K562 (cell line): ENCODE measurements around the gene NOP14. TPM values are rescaled to one million over a fixed set of nuclear protein-coding genes. Genes with fewer than 3 reads are reported as not detected.

Source experiments
- ATAC-seq: fragments of 200-7000 bp; cut with Tn5 transposase; 3 replicates; pipeline ENCODE4 v1.9.1; 2020; ENCODE audit warnings: moderate library complexity
- BruUV-seq: library from RNA; stranded (reverse); fragments of 400-500 nt; replicated peaks from 2 replicates; lab custom pipeline; 2021; lab: Mats Ljungman, UMichigan
- CTCF ChIA-PET: fragments of 300-600 bp; formaldehyde crosslinking; extraction: SDS; loops from one replicate; lab custom pipeline; 2021; ENCODE audit warnings: low intra/inter-chr PET ratio; lab: Yijun Ruan, JAX
- POLR2A ChIA-PET: fragments of 300-600, 350-650 bp; sonication (Branson Sonifier 250); formaldehyde crosslinking; extraction: SDS; loops from one replicate; lab custom pipeline; 2021; ENCODE audit warnings: antibody characterized with exemption, inconsistent platforms; lab: Yijun Ruan, JAX
- DNase-seq, 4 experiments: peaks; one replicate each; pipeline versions ENCODE4 v3.0.0 to v3.0.0-alpha.2; 2011 to 2018; ENCODE audit warnings: low spot score in 3 of 4, mixed read lengths in 3 of 4; ENCODE audit errors: extremely low read depth in 1 of 4
- FAIRE-seq: peaks from 2 replicates; lab custom pipeline; 2011; peaks lifted over from hg19 to GRCh38; lab: Jason Lieb, UNC
- H2AFZ ChIP-seq: 2 replicates; pipeline ENCODE4 v1.6.0; 2011; ENCODE audit warnings: low read depth, low read length, control low read depth, inconsistent platforms
- H3K27ac ChIP-seq: fragments of 200-600 bp; 3 replicates; pipeline ENCODE4 v1.8.0; 2011; ENCODE audit warnings: low read depth, mild to moderate bottlenecking, control low read depth, inconsistent platforms, low read length, moderate library complexity, mixed read lengths; ENCODE audit errors: extremely low read depth
- H3K27me3 ChIP-seq, 2 experiments: fragments of 300-600 bp in 1 of 2; 2 replicates in 1 of 2; 3 replicates in 1 of 2; pipeline versions ENCODE4 v1.6.0 to v1.8.0; 2011; ENCODE audit warnings: inconsistent platforms in 2 of 2, low read length in 2 of 2, mild to moderate bottlenecking in 1 of 2, mixed read lengths in 1 of 2, moderate library complexity in 1 of 2; ENCODE audit not compliant: control insufficient read depth in 2 of 2, insufficient read depth in 2 of 2
- H3K36me3 ChIP-seq: fragments of 300-600 bp; 3 replicates; pipeline ENCODE4 v1.8.0; 2011; ENCODE audit warnings: mild to moderate bottlenecking, low read length, inconsistent platforms; ENCODE audit not compliant: control insufficient read depth, insufficient read depth
- H3K4me1 ChIP-seq, 2 experiments: fragments of 200-600 bp in 1 of 2; replicated peaks in 1 of 2; 2 replicates in 1 of 2; 3 replicates in 1 of 2; pipeline versions ENCODE4 v1.5.1 to v1.8.0; 2011; ENCODE audit warnings: inconsistent platforms in 2 of 2, low read length in 2 of 2, mild to moderate bottlenecking in 1 of 2, mixed read lengths in 1 of 2, moderate library complexity in 1 of 2; ENCODE audit not compliant: control insufficient read depth in 2 of 2, insufficient read depth in 2 of 2
- H3K4me2 ChIP-seq: 2 replicates; pipeline ENCODE4 v1.6.1; 2011; ENCODE audit warnings: low read length, control low read depth, inconsistent platforms, mixed read lengths; ENCODE audit not compliant: insufficient read depth
- H3K4me3 ChIP-seq: fragments of 200-600 bp; sonication (generic), shearing (Covaris generic); 2 replicates; pipeline ENCODE4 v1.5.1; 2016; ENCODE audit warnings: control low read depth, inconsistent platforms
- H3K79me2 ChIP-seq: fragments of 200-600 bp; 3 replicates; pipeline ENCODE4 v1.8.0; 2011; ENCODE audit warnings: low read length, inconsistent platforms; ENCODE audit not compliant: control insufficient read depth, insufficient read depth
- H3K9ac ChIP-seq, 2 experiments: 2 replicates each; pipeline versions ENCODE4 v1.6.0 to v1.6.1; 2011; ENCODE audit warnings: low read depth in 2 of 2, low read length in 2 of 2, control low read depth in 1 of 2, inconsistent platforms in 1 of 2, mild to moderate bottlenecking in 1 of 2, mixed read lengths in 1 of 2; ENCODE audit not compliant: insufficient read depth in 1 of 2
- H3K9me1 ChIP-seq: one replicate; pipeline ENCODE4 v1.6.0; 2011; ENCODE audit warnings: inconsistent platforms, mild to moderate bottlenecking, low read length, moderate library complexity; ENCODE audit not compliant: control insufficient read depth, insufficient read depth
- H3K9me3 ChIP-seq: replicated peaks from 2 replicates; pipeline ENCODE4 v1.5.1; 2011; ENCODE audit warnings: low read depth, low read length, inconsistent platforms; ENCODE audit not compliant: control insufficient read depth, insufficient read depth
- H4K20me1 ChIP-seq: replicated peaks from 2 replicates; pipeline ENCODE4 v1.6.1; 2011; ENCODE audit warnings: low read length, inconsistent platforms, mixed read lengths; ENCODE audit not compliant: control insufficient read depth, insufficient read depth
- KAT7 ChIP-seq: sonication (generic); formaldehyde crosslinking; IDR thresholded peaks from 2 replicates; pipeline ENCODE4 v1.8.0; 2022; ENCODE audit warnings: missing genetic modification reagents, mild to moderate bottlenecking, borderline replicate concordance
- MBD1 ChIP-seq: fragments of 250-450 bp; sonication (Bioruptor Pico); IDR thresholded peaks from 2 replicates; pipeline ENCODE4 v1.8.0; 2022; ENCODE audit warnings: inconsistent platforms
- MLX ChIP-seq, 2 experiments: fragments of 450-650 bp in 1 of 2; sonication (generic) in 1 of 2; formaldehyde crosslinking; conservative IDR thresholded peaks; 2 replicates each; pipeline versions ENCODE4 v1.4.0 to v1.8.1; 2020 to 2022; ENCODE audit warnings: mild to moderate bottlenecking in 1 of 2, missing genetic modification reagents in 1 of 2
- SRSF3 ChIP-seq: fragments of 200-400 bp; formaldehyde crosslinking; IDR thresholded peaks from 2 replicates; pipeline ENCODE4 v1.6.1; 2016; ENCODE audit warnings: mild to moderate bottlenecking, low read length, moderate library complexity; ENCODE audit not compliant: insufficient read depth
- TSC22D4 ChIP-seq: fragments of 450-650 bp; IDR thresholded peaks from 2 replicates; pipeline ENCODE4 v1.6.1; 2016; ENCODE audit warnings: missing genetic modification characterization, missing biosample characterization, control low read depth
- USF2 ChIP-seq: sonication (generic); formaldehyde crosslinking; IDR thresholded peaks from 2 replicates; pipeline ENCODE4 v1.5.0; 2020; ENCODE audit warnings: missing genetic modification reagents
- ZNF274 ChIP-seq: IDR thresholded peaks from 2 replicates; pipeline ENCODE4 v1.6.1; 2011; ENCODE audit warnings: low read depth, mild to moderate bottlenecking, low read length, moderate library complexity, borderline replicate concordance
- ZSCAN29 ChIP-seq: fragments of 450-650 bp; IDR thresholded peaks from 2 replicates; pipeline ENCODE4 v1.6.1; 2017
- WGBS: fragments of 100-300 bp; shearing (Covaris generic); methylation state at CpG from one replicate; pipeline ENCODE4 v1.1.6; 2016; ENCODE audit warnings: low coverage, mixed read lengths; ENCODE audit not compliant: insufficient coverage; ENCODE audit errors: missing lambda C conversion rate; 5-methylcytosine and 5-hydroxymethylcytosine counted together
- in situ Hi-C: fragments of 300-500 bp; cut with MboI; formaldehyde crosslinking; loops from 4 replicates; pipeline ENCODE4 v1.15.0; 2018; ENCODE audit warnings: inconsistent platforms, mixed read lengths
- intact Hi-C: fragments of 100-400 bp; cut with micrococcal nuclease; formaldehyde crosslinking; loops from 2 replicates; pipeline ENCODE4 v1.14.2; 2022
- polyA plus RNA-seq, 8 experiments: library from polyadenylated mRNA; depleted of rRNA in 4 of 8; stranded (reverse) in 5 of 8; unstranded in 3 of 8; fragments of >200 nt; fragmentation: Nextera tagmentation in 2 of 8; fragmentation: Illumina TruSeq in 1 of 8; extraction: Ambion mirVana in 2 of 8; extraction: Trizol in 1 of 8; gene quantifications; 2 replicates each; pipeline versions ENCODE4 v1.2.1 to v1.2.3, GENCODE V29; 2011 to 2014; ENCODE audit warnings: inconsistent platforms in 1 of 8, missing spikeins in 1 of 8
- total RNA-seq, 7 experiments: library from RNA; depleted of rRNA in 6 of 7; stranded (reverse); fragments of >200 nt in 6 of 7; fragmentation: Illumina TruSeq in 2 of 7; extraction: Trizol in 2 of 7; gene quantifications; 2 replicates each; pipeline versions ENCODE4 v1.2.1 to v1.2.3, GENCODE V29; 2011 to 2021; ENCODE audit warnings: low replicate concordance in 1 of 7

NOP14 gene
- total and polyA plus RNA-seq, 9 of the 15 experiments (the other 6 are each of a cell fraction or from before 2014, with no cell fraction given) = 12.7 to 76.0 (median 50.9) TPM

- H3K27me3 ChIP-seq = no peaks in the 10 kb centered on the region
- H3K4me2 ChIP-seq = no peak overlapping the region
- TF ChIP-seq ZSCAN29 (no peak), ZNF274 (no peak), SRSF3 (no peak), KAT7 (CRISPR knock-in tag) (no peak)
- FAIRE-seq = no peak
- no peaks in the 10 kb centered on the region for H3K9me1 ChIP-seq
- no peak for ATAC-seq
- no peak overlapping the region for H3K4me3 ChIP-seq
- intact Hi-C loops (no loop called here), in situ Hi-C loops (no loop called here)
- WGBS = 96% methylated on average over 16 of the region's 16 CpGs
- H3K27ac ChIP-seq = no peak overlapping the region
- 0 out of 4 replicates have a peak overlapping the region, but pooled peaks of 1 of the 2 experiments have one; percentile 35 for H3K9ac ChIP-seq
- H3K36me3 ChIP-seq = peaks cover 94% of the 10 kb centered on the region
- peaks cover 12% of the 10 kb centered on the region; the same call in 1 of the 2 replicates for H4K20me1 ChIP-seq
- ChIA-PET CTCF (no interaction called here), POLR2A (interaction anchor here (0.8 kb wide), 1 partner anchor 12 kb away, joined by 7 read pairs; no protein-coding TSS in a partner anchor)
- 0 out of 5 replicates have a peak, but pooled peaks cover 0 to 2% of the 10 kb centered on the region in 2 experiments for H3K4me1 ChIP-seq
- peaks cover under 1% of the 10 kb centered on the region; the same call in 2 of the 3 replicates for H3K79me2 ChIP-seq
- H2AFZ ChIP-seq = no peak overlapping the region
- DNase-seq = no peak
- no TSS peak for BruUV-seq
- no peaks in the 10 kb centered on the region for H3K9me3 ChIP-seq
These were observed 12.8 kb downstream of the NOP14 start for GRCh38 chr4:2950221-2950989.

- Histone ChIP-seq H3K4me3 (no peak overlapping the region), H3K27ac (no peak overlapping the region), H4K20me1 (peaks cover 12% of the 10 kb centered on the region; the same call in 1 of the 2 replicates), H3K9ac (no peak overlapping the region), H2AFZ (no peak overlapping the region), H3K4me1 (0 out of 5 replicates have a peak, but pooled peaks cover 0 to under 1% of the 10 kb centered on the region in 2 experiments), H3K9me1 (no peaks in the 10 kb centered on the region)
- intact Hi-C loops (no loop called here), in situ Hi-C loops (no loop called here)
- POLR2A ChIA-PET = no interaction called here
- no peak for DNase-seq
- ATAC-seq = no peak
- no peak for TF ChIP-seq USF2 (CRISPR knock-in tag)
- TF ChIP-seq MLX (CRISPR knock-in tag; conservative IDR thresholded peaks at IDR 0.05) = no peak
- TF ChIP-seq MBD1 (CRISPR knock-in tag) = no peak
- no peak for TF ChIP-seq TSC22D4
- TF ChIP-seq, all 486 proteins: peak for 0
- no peaks in the 10 kb centered on the region for H3K9me3 ChIP-seq
- H3K27me3 ChIP-seq = no peaks in the 10 kb centered on the region
- CTCF ChIA-PET = no interaction called here
- H3K79me2 ChIP-seq = no peaks in the 10 kb centered on the region
- BruUV-seq = no TSS peak
- H3K36me3 ChIP-seq = peaks cover 96% of the 10 kb centered on the region
- no peak overlapping the region for H3K4me2 ChIP-seq
- WGBS = 93% methylated on average over 11 of the region's 11 CpGs
- FAIRE-seq = no peak
These were observed 13.5 kb downstream of the NOP14 start for GRCh38 chr4:2949782-2950125.
